Stimulated activated naive CD8-positive, alpha-beta T cell treated with anti-CD3 and anti-CD28 coated beads, Interleukin-15, Interleukin-2, amounts not matched to agents 100 U/mL and 50 U/mL, for 24 hours (primary cell): ENCODE measurements around the gene ADCY4.

ENCODE experiments used
- ATAC-seq: fragments of 150-1000 bp; cut with Tn5 transposase; one replicate; pipeline ENCODE4 v1.10.0; 2021
- DNase-seq: peaks from one replicate; pipeline ENCODE4 v3.0.0; 2021

ADCY4 gene

GRCh38 chr14:24297190-24297964 lies 37.5 kb downstream of the ADCY4 start:
- ATAC-seq = peak; percentile 19
- DNase-seq = no peak

GRCh38 chr14:24296341-24297157 lies 38.3 kb downstream of the ADCY4 start:
- ATAC-seq = peak; percentile 87
- DNase-seq = peak; percentile 78

GRCh38 chr14:24293525-24293924 lies 41.3 kb downstream of the ADCY4 start:
- no peak for ATAC-seq
- DNase-seq = no peak

GRCh38 chr14:24292118-24292807 lies 42.6 kb downstream of the ADCY4 start:
- ATAC-seq (no peak), DNase-seq (no peak)

GRCh38 chr14:24291446-24292117 lies 43.3 kb downstream of the ADCY4 start:
- DNase-seq = no peak
- ATAC-seq = no peak

GRCh38 chr14:24290746-24291145 lies 44.1 kb downstream of the ADCY4 start:
- DNase-seq (no peak), ATAC-seq (no peak)

- DNase-seq = peak; percentile 73
- ATAC-seq = peak; percentile 99
These were observed 45.1 kb downstream of the ADCY4 start for GRCh38 chr14:24289649-24290280.

GRCh38 chr14:24286996-24287395 lies 47.9 kb downstream of the ADCY4 start:
- no peak for ATAC-seq
- DNase-seq = no peak

- DNase-seq (no peak), ATAC-seq (no peak)
These were observed 49.5 kb downstream of the ADCY4 start for GRCh38 chr14:24285351-24285750.

- ATAC-seq = no peak
- no peak for DNase-seq
These were observed 50.3 kb downstream of the ADCY4 start for GRCh38 chr14:24284501-24285035.

GRCh38 chr14:24283796-24284460 lies 50.9 kb downstream of the ADCY4 start:
- ATAC-seq (no peak), DNase-seq (no peak)

- ATAC-seq (no peak), DNase-seq (no peak)
These were observed 52.1 kb downstream of the ADCY4 start for GRCh38 chr14:24282736-24283135.

GRCh38 chr14:24281636-24282035 lies 53.2 kb downstream of the ADCY4 start:
- DNase-seq = no peak
- ATAC-seq = no peak

- DNase-seq = no peak
These were observed 53.9 kb downstream of the ADCY4 start for GRCh38 chr14:24280797-24281460.

GRCh38 chr14:24279301-24280186 lies 55.3 kb downstream of the ADCY4 start:
- ATAC-seq (peak; percentile 95), DNase-seq (peak; percentile 71)

More at GRCh38 chr14:24280797-24281460, 53.9 kb downstream of the ADCY4 start:
- ATAC-seq = no peak

- no peak for DNase-seq
- no peak for ATAC-seq
These were observed 56.4 kb downstream of the ADCY4 start for GRCh38 chr14:24278424-24278823.

- peak; percentile 33 for DNase-seq
- no peak for ATAC-seq
These were observed 57.1 kb downstream of the ADCY4 start for GRCh38 chr14:24277606-24278321.

GRCh38 chr14:24277071-24277470 lies 57.8 kb downstream of the ADCY4 start:
- ATAC-seq = no peak

More at GRCh38 chr14:24277071-24277470, 57.8 kb downstream of the ADCY4 start:
- DNase-seq = no peak
